Measurements from ENCODE around the gene GPI.

GRCh38 chr19:34324320-34324719 lies 40.7 kb upstream of the GPI start:
- TF ChIP-seq RARB (CRISPR knock-in tag; IDR thresholded peaks at IDR 0.05): no peak
- TF ChIP-seq ZFP30 (CRISPR knock-in tag; IDR thresholded peaks at IDR 0.05): no peak
- TF ChIP-seq CREB5 (CRISPR knock-in tag; IDR thresholded peaks at IDR 0.05; ENCODE audit: low read depth): no peak
- TF ChIP-seq ARNTL (CRISPR knock-in tag; IDR thresholded peaks at IDR 0.05; ENCODE audit: borderline replicate concordance, low read depth): no peak
- TF ChIP-seq PATZ1 (CRISPR knock-in tag; IDR thresholded peaks at IDR 0.05; ENCODE audit: borderline replicate concordance): no peak
- TF ChIP-seq ISL1 (CRISPR knock-in tag; IDR thresholded peaks at IDR 0.05): no peak
- TF ChIP-seq ZC3H10 (CRISPR knock-in tag; IDR thresholded peaks at IDR 0.05): no peak
- TF ChIP-seq ESRRG (CRISPR knock-in tag; IDR thresholded peaks at IDR 0.05): no peak
- TF ChIP-seq PPARA (CRISPR knock-in tag; IDR thresholded peaks at IDR 0.05; ENCODE audit: borderline replicate concordance): no peak
- no peak for TF ChIP-seq TOX (CRISPR knock-in tag; IDR thresholded peaks at IDR 0.05; ENCODE audit: borderline replicate concordance)
- no peak for TF ChIP-seq TCF4 (CRISPR knock-in tag; IDR thresholded peaks at IDR 0.05; ENCODE audit: borderline replicate concordance)
- TF ChIP-seq ZFP3 (CRISPR knock-in tag; IDR thresholded peaks at IDR 0.05): no peak

Measured in SK-N-SH treated with all-trans-retinoic acid at 6 μM for 48 hours (cell line).